HG03457 (cell line): Measurements from ENCODE around the gene NKAPL.
A peak's percentile ranks its signal among the peaks of the same experiment; 100 is the strongest.

Experiments
- ATAC-seq: cut with Tn5 transposase; IDR thresholded peaks from one replicate; pipeline ENCODE4 v1.9.1; 2021; ENCODE audit warnings: moderate number of reproducible peaks; ENCODE audit not compliant: unreplicated experiment

Gene NKAPL

GRCh38 chr6:28245206-28245941 is 13.7 kb upstream of the NKAPL start:
- no peak for ATAC-seq

GRCh38 chr6:28248916-28249315 is 10.2 kb upstream of the NKAPL start:
- ATAC-seq: no peak

- ATAC-seq: no peak
These were observed 8.3 kb upstream of the NKAPL start for GRCh38 chr6:28250747-28251146.

- no peak for ATAC-seq
These were observed 7.5 kb upstream of the NKAPL start for GRCh38 chr6:28251661-28252008.

- no peak for ATAC-seq
These were observed 6.8 kb upstream of the NKAPL start, which contains the start of gene ZKSCAN4 for GRCh38 chr6:28252009-28252975. TSS of gene ZKSCAN4 (minus strand) at chr6:28252269. CDS start at chr6:28251980, 289 bp downstream.

- no peak for ATAC-seq
These were observed 5.0 kb upstream of the NKAPL start for GRCh38 chr6:28254121-28254519.

GRCh38 chr6:28257042-28257441 is 2.1 kb upstream of the NKAPL start:
- ATAC-seq: no peak

GRCh38 chr6:28263922-28264321 is 4.8 kb downstream of the NKAPL start:
- no peak for ATAC-seq

GRCh38 chr6:28264834-28265401 is 5.8 kb downstream of the NKAPL start:
- ATAC-seq: no peak

GRCh38 chr6:28266563-28266961 is 7.5 kb downstream of the NKAPL start:
- ATAC-seq: no peak

- peak; percentile 85 for ATAC-seq
These were observed 8.0 kb downstream of the NKAPL start, which contains the start of gene ZSCAN26 for GRCh38 chr6:28266962-28267694. TSS of gene ZSCAN26 (plus strand) at chr6:28267143. CDS start at chr6:28271920, 4,777 bp downstream.

- ATAC-seq: no peak
These were observed 8.6 kb downstream of the NKAPL start for GRCh38 chr6:28267695-28268059.

GRCh38 chr6:28269492-28269891 is 10.4 kb downstream of the NKAPL start:
- ATAC-seq: no peak

- no peak for ATAC-seq
These were observed 15.8 kb downstream of the NKAPL start for GRCh38 chr6:28274888-28275287.

GRCh38 chr6:28277746-28278145 is 18.6 kb downstream of the NKAPL start:
- ATAC-seq: no peak

GRCh38 chr6:28280595-28281287 is 21.6 kb downstream of the NKAPL start:
- ATAC-seq: no peak

GRCh38 chr6:28281288-28282064 is 22.4 kb downstream of the NKAPL start, which contains the start of gene PGBD1:
TSS of gene PGBD1 (plus strand) at chr6:28281572. CDS start at chr6:28283814, 2,242 bp downstream.
- peak; percentile 83 for ATAC-seq

GRCh38 chr6:28282926-28283325 is 23.8 kb downstream of the NKAPL start:
- no peak for ATAC-seq

GRCh38 chr6:28291573-28291972 is 32.5 kb downstream of the NKAPL start:
- no peak for ATAC-seq
